Erythroblast (primary cell): ENCODE measurements around the gene DNM2.
"Not testable (repeated sequence)": the region's sequence is repeated elsewhere in the genome, so short reads cannot be mapped to it uniquely, and the experiment has no call there.

Experiments
- DNase-seq, 2 experiments: peaks; one replicate each; lab custom pipeline; 2025; lab: John Stamatoyannopoulos, UW
- GATA1 ChIP-seq: IDR thresholded peaks from 2 replicates; pipeline ENCODE4 v1.6.1; 2011; ENCODE audit warnings: low read depth, mild to moderate bottlenecking, control low read depth, low read length, moderate library complexity
- POLR2A ChIP-seq: IDR thresholded peaks from 2 replicates; pipeline ENCODE4 v1.6.1; 2011; ENCODE audit warnings: mild to moderate bottlenecking, low read length

DNM2 gene

GRCh38 chr19:10748195-10748926, 30.5 kb downstream of the DNM2 start:
- no peak for DNase-seq
- TF ChIP-seq POLR2A (no peak), GATA1 (no peak)

- no peak for TF ChIP-seq GATA1
- no peak for TF ChIP-seq POLR2A
- DNase-seq = peak in 1 of 2 experiments; percentile 65
Observed at GRCh38 chr19:10748927-10749434, 31.1 kb downstream of the DNM2 start.

- TF ChIP-seq POLR2A = no peak
- no peak for TF ChIP-seq GATA1
- no peak for DNase-seq
Observed at GRCh38 chr19:10749435-10750384, 31.8 kb downstream of the DNM2 start.

GRCh38 chr19:10751109-10751953, 33.5 kb downstream of the DNM2 start:
- DNase-seq = no peak
- no peak for TF ChIP-seq GATA1
- TF ChIP-seq POLR2A = no peak

GRCh38 chr19:10752237-10752912, 34.5 kb downstream of the DNM2 start:
- DNase-seq = no peak
- TF ChIP-seq GATA1 (no peak), POLR2A (no peak)

- no peak for TF ChIP-seq GATA1
- TF ChIP-seq POLR2A = no peak
- no peak for DNase-seq
Observed at GRCh38 chr19:10752913-10753704, 35.2 kb downstream of the DNM2 start.

GRCh38 chr19:10756371-10756770, 38.5 kb downstream of the DNM2 start:
- no peak for DNase-seq
- TF ChIP-seq POLR2A (no peak), GATA1 (no peak)

GRCh38 chr19:10756791-10757190, 38.9 kb downstream of the DNM2 start:
- TF ChIP-seq POLR2A (no peak), GATA1 (no peak)
- DNase-seq = no peak

- DNase-seq = not testable (repeated sequence)
Observed at GRCh38 chr19:10758050-10758449, 40.2 kb downstream of the DNM2 start.

GRCh38 chr19:10758978-10759377, 41.1 kb downstream of the DNM2 start:
- no peak for DNase-seq
- TF ChIP-seq GATA1 = no peak
- no peak for TF ChIP-seq POLR2A

GRCh38 chr19:10760273-10760944, 42.5 kb downstream of the DNM2 start:
- DNase-seq = peak in 1 of 2 experiments; percentile 34
- TF ChIP-seq POLR2A = no peak
- no peak for TF ChIP-seq GATA1
